EL (cell line): Measurements from ENCODE around the gene CAMK2B.

Source experiments
- DNase-seq: peaks from one replicate; pipeline ENCODE4 v3.0.0-alpha.2; 2016

CAMK2B gene

GRCh38 chr7:44307905-44308595 lies 17.3 kb downstream of the CAMK2B start:
- DNase-seq, result no peak

- DNase-seq, result peak; percentile 78
Measured at GRCh38 chr7:44307301-44307900, 18.0 kb downstream of the CAMK2B start.

GRCh38 chr7:44306606-44307005 lies 18.8 kb downstream of the CAMK2B start:
- DNase-seq, result no peak

GRCh38 chr7:44305564-44306507 lies 19.6 kb downstream of the CAMK2B start:
- DNase-seq, result no peak

GRCh38 chr7:44294325-44295069 lies 30.9 kb downstream of the CAMK2B start:
- no peak for DNase-seq

GRCh38 chr7:44293561-44294324 lies 31.7 kb downstream of the CAMK2B start:
- DNase-seq, result no peak

GRCh38 chr7:44292876-44293560 lies 32.4 kb downstream of the CAMK2B start:
- no peak for DNase-seq

- no peak for DNase-seq
Measured at GRCh38 chr7:44292420-44292817, 33.0 kb downstream of the CAMK2B start.

- DNase-seq, result no peak
Measured at GRCh38 chr7:44291733-44292419, 33.5 kb downstream of the CAMK2B start.

- no peak for DNase-seq
Measured at GRCh38 chr7:44291066-44291732, 34.2 kb downstream of the CAMK2B start.

GRCh38 chr7:44290252-44290620 lies 35.2 kb downstream of the CAMK2B start:
- DNase-seq, result no peak

GRCh38 chr7:44289341-44290251 lies 35.8 kb downstream of the CAMK2B start:
- no peak for DNase-seq

- no peak for DNase-seq
Measured at GRCh38 chr7:44288811-44289340, 36.5 kb downstream of the CAMK2B start.

- no peak for DNase-seq
Measured at GRCh38 chr7:44288381-44288685, 37.1 kb downstream of the CAMK2B start.

GRCh38 chr7:44287488-44288380 lies 37.7 kb downstream of the CAMK2B start:
- DNase-seq, result no peak

GRCh38 chr7:44286618-44287487 lies 38.5 kb downstream of the CAMK2B start:
- no peak for DNase-seq

GRCh38 chr7:44286182-44286617 lies 39.2 kb downstream of the CAMK2B start:
- no peak for DNase-seq
